Stimulated activated naive CD8-positive, alpha-beta T cell treated with anti-CD3 and anti-CD28 coated beads, Interleukin-15, Interleukin-2, amounts not matched to agents 100 U/mL and 50 U/mL, for 24 hours (primary cell): ENCODE results near the gene SNPH.

ENCODE experiments used
- ATAC-seq: fragments of 150-1000 bp; cut with Tn5 transposase; one replicate; pipeline ENCODE4 v1.10.0; 2021
- DNase-seq: peaks from one replicate; pipeline ENCODE4 v3.0.0; 2021

The SNPH gene

GRCh38 chr20:1287787-1288569, 21.9 kb downstream of the SNPH start:
- no peak for ATAC-seq
- DNase-seq, result no peak

- no peak for ATAC-seq
- no peak for DNase-seq
Measured at GRCh38 chr20:1291191-1291741, 25.2 kb downstream of the SNPH start.

DNA sequence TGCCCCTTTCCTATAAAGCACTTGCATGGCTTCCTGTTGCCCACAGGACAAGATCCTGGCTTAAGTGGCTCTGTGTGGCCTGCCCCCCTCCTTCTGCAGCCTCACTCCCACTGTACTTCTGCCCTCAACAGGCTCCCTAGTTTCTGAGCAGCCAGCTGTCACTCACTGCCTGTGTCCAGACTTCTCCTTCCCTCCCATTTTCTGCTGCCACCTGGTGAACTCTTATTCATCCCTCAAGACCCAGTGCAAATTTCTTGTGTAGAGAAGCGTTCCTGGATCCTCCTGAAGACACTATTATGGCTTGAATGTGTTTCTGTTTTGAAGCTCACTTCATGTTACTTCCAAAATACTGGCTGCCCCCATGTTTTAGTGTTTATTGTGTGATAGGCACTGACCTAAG, 26.5 kb downstream of the SNPH start:
- ATAC-seq (no peak), DNase-seq (no peak)

- ATAC-seq (no peak), DNase-seq (no peak)
Measured at GRCh38 chr20:1293641-1294379, 27.7 kb downstream of the SNPH start.

DNA sequence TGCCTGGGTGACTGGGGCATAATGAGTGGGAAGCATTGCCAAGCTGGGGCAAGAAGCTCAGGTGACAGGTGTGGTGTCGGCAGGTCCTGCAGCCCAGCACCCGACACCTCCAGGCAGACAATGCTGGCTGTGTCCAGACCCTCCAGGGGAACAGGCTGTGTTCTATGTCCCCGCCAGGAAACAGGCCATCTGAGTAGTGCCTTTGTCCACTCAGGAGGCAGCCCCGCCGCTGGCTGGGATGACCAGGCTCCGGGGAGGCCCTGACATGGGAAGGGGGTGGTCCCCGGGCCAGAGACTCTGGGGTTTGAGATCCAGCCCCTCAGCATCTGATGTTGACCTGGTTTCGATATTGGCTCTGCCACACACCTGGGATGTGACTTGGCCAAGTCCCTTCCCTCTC, 28.4 kb downstream of the SNPH start:
- no peak for DNase-seq
- ATAC-seq, result no peak

DNA sequence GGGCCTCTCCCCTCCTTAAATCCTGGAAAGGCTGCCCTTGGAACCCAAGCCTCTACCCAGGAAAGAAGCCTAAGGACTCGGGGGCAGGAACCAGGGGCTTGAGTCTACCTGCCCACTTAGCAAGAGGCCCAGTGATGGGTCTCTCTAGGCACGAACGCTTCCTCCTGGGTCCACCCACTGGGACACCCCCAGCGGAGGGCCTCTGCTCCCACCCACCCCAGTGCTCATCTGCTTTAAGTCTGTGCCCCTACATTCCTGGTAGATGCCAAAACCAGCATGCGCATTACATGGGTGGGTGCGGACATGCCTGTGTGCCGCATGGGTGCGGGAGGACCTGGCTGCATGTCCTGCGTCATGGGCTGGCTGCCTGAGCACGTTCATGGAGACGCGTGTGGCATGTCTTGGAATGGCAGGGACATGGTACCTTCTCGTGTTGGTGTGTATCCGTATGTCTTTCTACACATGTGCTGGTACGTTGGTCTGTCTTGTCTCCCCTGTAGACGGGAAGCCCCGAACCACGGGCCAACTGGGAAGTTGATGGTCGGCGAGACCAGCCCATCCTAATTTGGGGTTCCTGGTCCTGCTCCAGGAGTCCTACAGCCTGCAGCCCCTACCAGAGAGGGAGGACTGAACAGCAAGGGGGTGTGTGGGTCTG, 29.3 kb downstream of the SNPH start:
- no peak for DNase-seq
- no peak for ATAC-seq

DNA sequence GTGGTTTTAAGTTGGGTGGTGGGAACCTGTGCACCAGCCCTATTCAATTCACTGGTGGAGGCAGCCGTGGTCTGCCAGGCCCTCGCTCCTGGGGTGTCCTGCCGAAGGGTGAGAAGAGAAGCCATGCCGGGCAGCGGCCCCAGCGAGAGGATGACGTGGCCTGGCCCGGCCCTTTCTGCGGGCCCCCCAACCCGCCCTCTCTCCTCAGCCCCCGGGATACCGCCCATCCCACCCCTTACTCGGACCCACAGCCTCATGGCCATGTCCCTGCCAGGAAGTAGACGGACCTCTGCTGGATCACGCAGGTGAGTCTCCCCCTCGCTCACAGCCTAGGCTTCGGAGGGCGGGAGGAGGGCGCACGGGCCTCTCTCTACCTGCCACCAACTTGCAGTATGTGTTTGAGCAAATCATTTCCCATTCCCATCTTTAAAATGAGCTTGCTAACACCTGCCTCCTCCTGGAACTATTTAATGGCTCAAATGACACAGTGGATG, 30.1 kb downstream of the SNPH start:
- DNase-seq, result no peak
- no peak for ATAC-seq

GRCh38 chr20:1296922-1297321, 30.8 kb downstream of the SNPH start:
- DNase-seq (no peak), ATAC-seq (no peak)

DNA sequence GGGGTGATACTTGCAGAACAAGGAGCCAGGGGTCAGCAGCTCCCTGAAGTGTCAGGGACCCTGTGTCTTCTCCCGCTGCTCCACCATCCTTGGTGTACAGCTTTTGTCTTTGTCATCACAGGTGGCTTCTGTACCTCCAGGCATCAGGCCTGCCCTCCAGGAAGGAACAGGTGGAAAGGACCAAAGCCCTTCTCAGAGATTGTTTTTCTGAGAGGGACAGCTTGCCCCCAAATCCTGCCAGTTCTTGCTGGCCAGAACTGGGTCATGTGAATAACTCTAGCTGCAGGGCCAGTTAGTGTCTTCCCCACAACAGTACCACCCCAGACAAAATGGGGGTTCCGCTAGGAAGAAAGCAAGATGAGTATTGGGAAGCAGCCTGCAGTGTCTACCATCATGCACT, 31.4 kb downstream of the SNPH start:
- ATAC-seq (no peak), DNase-seq (no peak)

GRCh38 chr20:1298166-1298565, 32.1 kb downstream of the SNPH start:
- no peak for ATAC-seq

GRCh38 chr20:1298888-1299511, 32.9 kb downstream of the SNPH start:
- ATAC-seq (no peak), DNase-seq (no peak)

More at GRCh38 chr20:1298166-1298565, 32.1 kb downstream of the SNPH start:
- DNase-seq, result no peak

- DNase-seq (peak; percentile 42), ATAC-seq (peak; percentile 44)
Measured at GRCh38 chr20:1299522-1299921, 33.4 kb downstream of the SNPH start.

DNA sequence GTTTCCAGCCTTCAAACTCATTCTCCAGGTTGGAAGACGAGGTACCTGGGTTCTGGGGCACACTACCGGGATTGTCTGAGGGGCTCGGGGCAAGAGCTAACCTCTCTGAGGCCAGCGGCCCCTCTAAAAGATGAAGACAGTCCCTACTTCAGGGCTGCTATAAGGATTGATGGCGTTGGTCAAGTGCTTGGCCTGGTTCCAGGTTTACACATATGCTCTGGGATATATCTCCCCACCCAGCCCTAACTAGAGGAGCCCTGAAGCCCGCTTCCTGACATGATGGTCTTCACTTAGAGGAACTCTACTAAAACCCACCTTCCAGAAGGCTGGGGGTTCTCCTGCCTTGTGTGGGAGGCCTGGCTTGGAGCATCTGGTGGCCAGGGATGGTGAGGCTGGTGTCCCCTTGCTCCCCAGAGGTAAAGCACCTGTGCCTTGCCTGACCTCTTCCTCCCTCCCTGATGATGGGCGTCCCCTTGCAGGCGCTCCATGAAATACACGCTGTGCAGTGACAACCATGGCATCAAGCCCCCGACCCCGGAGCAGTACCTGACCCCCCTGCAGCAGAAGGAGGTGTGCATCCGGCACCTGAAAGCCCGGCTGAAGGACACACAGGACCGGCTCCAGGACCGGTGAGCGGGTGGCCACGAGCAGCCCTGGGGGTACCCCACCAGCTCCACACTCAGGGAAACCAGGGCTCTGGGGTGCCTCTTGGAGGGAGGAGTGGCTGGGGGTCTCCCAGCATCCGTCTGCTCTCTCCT, 34.2 kb downstream of the SNPH start:
- ATAC-seq, result no peak
- DNase-seq, result no peak

DNA sequence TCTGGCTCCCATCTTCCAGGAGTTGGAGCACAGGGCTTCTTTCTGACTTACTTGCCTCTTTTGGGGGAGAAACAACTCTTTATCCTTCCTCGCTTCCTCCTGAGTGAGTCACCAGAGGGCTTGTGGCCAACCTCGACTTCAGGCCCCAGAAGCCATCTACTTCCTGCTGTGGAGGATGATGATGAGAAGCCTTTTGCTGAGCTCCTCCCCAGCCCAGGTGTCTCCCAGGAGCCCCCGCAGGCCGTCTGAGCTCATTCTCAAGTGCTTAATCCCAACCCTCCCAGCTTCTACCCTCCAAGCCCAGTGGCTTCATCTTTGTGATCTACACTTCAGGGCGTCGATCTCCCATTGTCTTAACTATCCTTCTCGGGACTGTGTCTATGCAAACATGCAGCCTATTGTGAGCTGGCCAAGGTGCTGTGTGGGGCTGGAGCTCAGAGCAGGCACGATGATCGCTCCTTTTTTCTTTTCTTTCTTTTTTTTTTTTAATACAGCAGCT, 35.0 kb downstream of the SNPH start:
- peak; percentile 60 for DNase-seq
- ATAC-seq, result peak; percentile 84

DNA sequence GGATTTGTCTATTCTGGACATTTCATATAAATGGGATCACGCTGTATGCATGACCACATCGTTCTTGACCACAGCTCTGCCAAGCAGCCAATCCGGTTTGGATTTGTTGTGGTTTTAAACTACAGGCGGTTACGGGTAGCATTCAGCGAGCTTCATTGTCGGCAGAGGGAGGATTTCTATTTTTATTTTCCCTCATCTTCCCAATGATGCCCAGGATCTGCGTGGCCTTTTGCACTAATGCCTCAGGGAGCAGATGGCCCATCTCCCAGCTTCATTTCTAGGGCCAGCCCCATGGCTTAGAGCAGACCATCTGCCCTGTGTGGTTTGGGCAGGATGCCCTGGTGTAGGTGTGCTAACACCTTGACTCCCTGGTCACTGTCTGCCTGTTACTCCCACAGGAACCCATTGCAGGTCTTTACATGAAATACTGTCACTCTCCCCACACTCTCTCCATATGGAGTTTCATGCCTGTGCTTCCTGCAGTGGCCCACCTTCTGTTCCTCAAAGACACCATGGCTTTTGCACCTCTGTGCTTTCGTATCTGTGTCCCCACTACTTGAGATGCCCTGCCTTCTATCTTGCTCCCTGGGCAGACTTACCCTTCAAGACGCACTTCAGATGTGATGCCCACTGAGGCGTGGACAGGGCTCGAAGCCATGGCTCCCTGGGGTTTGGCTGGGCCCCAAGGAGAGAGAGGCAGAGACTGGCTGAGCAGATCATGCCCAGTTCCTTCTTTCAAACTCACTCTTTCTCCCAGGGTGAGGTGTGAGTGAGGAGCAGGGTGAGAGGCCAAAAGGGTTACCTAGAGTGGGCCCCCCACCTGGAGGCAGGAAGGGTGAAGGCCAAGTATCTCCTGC, 36.8 kb downstream of the SNPH start:
- DNase-seq, result no peak
- peak; percentile 11 for ATAC-seq

GRCh38 chr20:1304710-1305515, 38.8 kb downstream of the SNPH start:
- ATAC-seq (no peak), DNase-seq (no peak)

DNA sequence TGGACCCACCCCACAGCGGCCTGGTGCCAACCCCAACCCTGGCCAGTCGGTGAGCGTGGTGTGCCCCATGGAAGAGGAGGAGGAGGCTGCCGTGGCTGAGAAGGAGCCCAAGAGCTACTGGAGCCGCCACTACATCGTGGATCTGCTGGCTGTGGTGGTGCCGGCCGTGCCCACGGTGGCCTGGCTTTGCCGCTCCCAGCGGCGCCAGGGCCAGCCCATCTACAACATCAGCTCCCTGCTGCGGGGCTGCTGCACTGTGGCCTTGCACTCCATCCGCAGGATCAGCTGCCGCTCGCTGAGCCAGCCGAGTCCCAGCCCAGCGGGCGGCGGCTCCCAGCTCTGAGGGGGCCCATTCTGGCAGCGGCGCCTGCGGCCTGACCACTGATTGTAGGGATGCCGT, 39.6 kb downstream of the SNPH start:
- no peak for ATAC-seq
- no peak for DNase-seq

- ATAC-seq (no peak), DNase-seq (no peak)
Measured at GRCh38 chr20:1306316-1307135, 40.4 kb downstream of the SNPH start.

- DNase-seq (no peak), ATAC-seq (no peak)
Measured at GRCh38 chr20:1307171-1307570, 41.1 kb downstream of the SNPH start.
